HG02763 (cell line): ENCODE measurements around the gene STX1A.

Experiments used
- ATAC-seq: cut with Tn5 transposase; IDR thresholded peaks from one replicate; pipeline ENCODE4 v1.9.1; 2021; ENCODE audit warnings: mild to moderate bottlenecking, moderate library complexity; ENCODE audit not compliant: unreplicated experiment

The STX1A gene

GRCh38 chr7:73708961-73709549 lies 10.4 kb downstream of the STX1A start:
- no peak for ATAC-seq

GRCh38 chr7:73707045-73707631 lies 12.3 kb downstream of the STX1A start:
- ATAC-seq: no peak

GRCh38 chr7:73706126-73707044 lies 13.1 kb downstream of the STX1A start:
- ATAC-seq: no peak

DNA sequence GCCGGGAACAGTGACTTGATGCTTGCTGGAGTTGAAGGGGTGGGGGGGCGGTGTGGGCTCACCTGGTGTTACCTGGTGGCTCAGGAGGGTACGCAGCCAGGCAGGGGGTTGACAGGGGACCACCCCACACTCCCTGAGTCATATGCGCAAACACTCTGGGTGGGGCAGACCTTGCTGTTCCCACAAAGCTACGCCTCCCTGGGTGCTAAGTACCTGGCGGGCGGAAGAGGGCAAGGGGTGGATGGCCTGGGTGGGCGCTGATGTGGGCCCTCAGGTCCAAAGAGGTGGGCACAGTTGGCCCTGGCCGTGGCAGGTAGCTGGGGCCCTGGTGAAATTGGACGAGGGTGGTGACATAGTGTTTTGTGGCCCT lies 13.9 kb downstream of the STX1A start:
- ATAC-seq: no peak

DNA sequence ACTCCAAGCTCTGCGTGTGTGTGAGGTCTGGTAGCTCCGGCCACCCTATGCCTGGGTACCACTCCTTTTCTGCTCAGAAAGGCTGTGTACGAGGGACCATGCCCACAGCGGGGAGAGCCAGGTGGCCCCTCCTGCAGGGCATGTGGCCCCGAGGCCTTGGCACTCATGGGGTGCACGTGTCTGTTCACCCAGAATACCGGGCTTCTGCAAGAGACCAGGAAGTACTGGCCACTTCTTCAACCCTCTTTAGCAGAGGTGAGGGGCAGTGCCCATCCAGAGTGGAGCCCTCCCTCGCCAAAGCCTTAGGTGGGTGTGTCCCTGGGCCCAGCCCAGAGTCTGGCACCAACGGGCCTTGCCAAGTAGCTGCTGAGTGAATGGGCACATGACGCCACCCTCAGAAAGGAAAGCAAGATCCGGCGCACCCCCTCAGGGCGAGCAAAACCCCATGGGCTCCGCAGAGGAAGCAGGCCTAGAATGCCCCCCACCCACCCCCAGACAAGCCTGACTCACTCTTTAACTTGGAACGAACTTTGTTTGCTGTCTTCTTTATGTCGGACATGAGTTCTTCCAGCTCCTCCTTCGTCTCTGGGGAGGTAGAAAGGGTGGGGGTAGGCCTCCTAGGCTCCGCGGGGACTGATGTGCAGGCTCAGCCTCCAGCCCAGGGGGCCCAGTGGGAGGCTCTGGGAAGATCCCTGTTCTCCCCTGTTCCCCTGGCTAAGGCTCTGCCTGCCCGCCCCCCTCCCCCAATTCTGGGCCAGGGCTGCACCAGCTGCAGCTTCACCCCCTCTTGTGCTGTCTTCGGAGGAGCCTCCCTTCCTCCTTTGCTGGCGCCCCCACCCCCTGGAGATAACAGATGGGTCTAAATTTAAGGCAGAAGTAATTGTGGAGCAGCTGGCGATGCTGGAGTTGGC lies 14.6 kb downstream of the STX1A start:
- ATAC-seq: no peak

DNA sequence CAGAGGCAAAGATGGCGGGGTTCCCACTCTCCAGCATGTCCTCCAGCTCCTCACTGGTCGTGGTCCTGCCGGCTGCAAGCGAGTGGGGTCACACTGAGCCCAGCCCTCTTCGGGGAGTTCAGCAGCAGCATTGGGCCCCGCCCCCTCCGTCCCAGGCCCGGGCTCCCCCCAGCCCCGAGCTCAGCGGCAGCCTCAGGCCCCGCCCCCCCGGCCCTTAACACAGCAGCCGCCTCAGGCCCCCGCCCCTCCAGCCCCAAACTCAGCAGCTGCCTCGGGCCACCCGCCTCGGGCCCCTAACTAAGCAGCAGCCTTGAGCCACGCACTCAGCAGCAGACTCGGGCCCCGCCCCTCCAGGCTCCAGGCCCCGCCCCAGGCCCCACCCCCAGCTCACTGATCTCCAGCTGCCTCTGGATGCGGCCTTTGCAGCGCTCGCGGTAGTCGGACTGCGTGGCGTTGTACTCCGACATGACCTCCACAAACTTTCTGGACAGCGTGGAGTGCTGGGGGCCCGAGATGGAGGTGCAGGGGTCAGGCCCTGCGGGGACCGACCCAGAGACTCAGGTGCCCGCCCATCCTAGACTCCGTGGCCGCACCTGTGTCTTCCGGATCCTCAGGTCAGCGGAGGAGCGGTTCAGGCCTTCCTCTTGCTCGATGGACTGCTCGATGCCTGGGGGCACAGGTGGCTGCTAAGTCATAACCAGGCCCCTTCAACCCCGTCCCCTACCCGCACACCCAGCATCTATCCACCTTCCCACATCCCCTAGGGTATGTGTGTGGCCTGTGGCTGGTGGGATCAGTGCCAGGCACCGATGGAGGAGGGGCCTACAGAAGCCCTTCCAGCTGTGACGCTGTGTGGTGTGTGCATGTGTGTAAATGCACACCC lies 15.5 kb downstream of the STX1A start:
- ATAC-seq: no peak

DNA sequence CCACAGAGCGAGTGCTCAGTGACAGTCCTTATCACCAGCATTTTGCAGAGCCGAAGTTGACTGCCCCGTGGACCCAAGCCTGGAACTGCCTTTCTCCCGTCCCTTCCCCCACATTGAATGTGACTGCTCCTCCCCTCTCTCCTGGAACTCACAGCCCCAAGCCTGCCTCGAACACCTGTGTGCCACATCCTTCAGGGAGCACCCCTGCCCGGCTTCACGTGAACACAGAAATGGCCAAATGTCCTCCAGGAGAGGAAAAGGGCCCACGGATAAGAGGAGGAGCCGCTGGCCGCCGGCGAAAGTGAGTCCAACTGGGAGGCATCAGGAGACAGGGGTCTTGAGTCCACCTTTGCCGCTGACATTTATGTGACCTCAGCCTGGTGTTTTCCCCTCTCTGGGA lies 16.2 kb downstream of the STX1A start:
- ATAC-seq: no peak

- no peak for ATAC-seq
Observed at GRCh38 chr7:73702665-73703064, 16.8 kb downstream of the STX1A start.

DNA sequence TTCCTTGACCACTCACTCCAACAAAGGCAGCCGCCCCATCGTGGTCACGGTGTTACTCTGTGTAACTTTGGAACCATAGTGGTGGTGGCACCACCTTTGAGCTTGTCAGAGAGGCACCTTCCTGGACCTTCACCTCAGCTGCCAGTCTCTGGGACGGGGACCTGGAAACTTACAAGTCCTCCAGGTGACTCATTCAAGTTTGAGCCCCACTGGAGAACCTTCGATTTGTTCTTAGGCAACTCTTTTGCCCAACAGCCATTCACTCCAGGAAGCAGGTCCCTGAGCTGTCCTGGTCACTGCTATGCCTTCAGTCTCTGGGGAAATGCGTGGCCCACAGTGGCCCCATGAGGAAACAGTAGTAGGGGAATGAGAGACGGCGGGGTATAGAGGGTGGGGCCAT lies 17.2 kb downstream of the STX1A start:
- ATAC-seq: no peak

- ATAC-seq: no peak
Observed at GRCh38 chr7:73701357-73701995, 18.0 kb downstream of the STX1A start.

GRCh38 chr7:73700581-73701134 lies 18.8 kb downstream of the STX1A start:
- no peak for ATAC-seq

GRCh38 chr7:73700069-73700423 lies 19.4 kb downstream of the STX1A start:
- no peak for ATAC-seq

GRCh38 chr7:73699370-73700068 lies 19.9 kb downstream of the STX1A start:
- no peak for ATAC-seq

DNA sequence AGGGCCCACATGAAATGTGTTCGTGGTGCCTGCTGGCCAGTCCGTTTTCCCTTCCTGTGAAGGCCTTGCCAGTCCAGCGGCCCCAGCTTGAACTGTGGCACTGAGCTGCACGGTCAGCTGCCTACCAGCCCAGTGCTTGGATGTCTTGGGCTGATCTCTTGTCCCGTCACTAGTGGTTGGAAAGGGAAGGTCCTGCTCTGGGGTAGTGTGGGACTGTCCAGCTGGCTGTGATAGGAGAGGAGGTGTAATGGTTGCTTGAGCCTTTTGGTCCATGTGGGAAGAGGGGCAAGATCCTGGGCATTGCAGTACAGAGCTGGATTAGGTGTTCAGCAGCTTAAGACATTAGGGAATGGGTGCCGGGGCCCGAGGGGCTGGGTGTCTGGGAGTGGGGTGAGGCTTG lies 21.1 kb downstream of the STX1A start:
- ATAC-seq: no peak

DNA sequence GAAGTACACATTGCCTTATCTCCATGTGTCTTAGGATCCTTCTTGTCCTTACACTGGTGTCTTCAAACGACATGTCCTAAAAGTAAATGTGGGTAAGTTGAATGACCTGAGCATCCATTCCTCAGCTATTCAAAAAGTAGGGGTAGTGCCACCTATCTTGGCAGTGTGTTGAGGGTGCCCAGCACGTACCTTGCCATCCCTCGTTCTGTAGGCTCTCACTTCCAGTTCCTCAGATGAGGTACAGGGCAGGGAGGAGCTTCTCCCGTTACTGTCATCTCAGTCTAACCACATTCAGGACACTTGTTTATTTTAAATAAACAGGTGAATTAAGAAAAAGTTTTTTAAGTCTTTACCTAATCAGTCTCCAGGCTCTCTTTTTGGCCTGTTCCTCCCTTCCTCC lies 23.1 kb downstream of the STX1A start:
- ATAC-seq: no peak

DNA sequence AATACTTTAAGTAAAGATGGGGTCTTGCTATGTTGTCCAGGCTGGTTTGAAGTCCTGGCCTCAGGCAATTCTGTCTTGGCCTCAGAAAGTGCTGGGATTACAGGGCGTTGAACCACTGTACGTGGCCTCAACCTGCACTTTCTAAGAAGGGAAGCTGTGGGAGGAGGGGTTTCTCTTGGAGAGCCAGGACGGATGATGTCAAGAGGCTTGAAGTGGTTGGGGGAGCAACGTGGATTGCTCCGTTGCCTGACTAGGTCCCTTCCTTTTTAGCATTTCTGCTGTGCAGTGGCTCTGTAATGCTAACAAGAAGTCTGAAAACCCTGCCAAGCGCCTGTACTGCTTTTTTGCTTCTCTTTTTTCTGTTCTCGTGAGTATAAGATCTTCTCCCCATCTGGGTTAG lies 28.8 kb downstream of the STX1A start:
- no peak for ATAC-seq

GRCh38 chr7:73688288-73688687 lies 31.2 kb downstream of the STX1A start:
- no peak for ATAC-seq

DNA sequence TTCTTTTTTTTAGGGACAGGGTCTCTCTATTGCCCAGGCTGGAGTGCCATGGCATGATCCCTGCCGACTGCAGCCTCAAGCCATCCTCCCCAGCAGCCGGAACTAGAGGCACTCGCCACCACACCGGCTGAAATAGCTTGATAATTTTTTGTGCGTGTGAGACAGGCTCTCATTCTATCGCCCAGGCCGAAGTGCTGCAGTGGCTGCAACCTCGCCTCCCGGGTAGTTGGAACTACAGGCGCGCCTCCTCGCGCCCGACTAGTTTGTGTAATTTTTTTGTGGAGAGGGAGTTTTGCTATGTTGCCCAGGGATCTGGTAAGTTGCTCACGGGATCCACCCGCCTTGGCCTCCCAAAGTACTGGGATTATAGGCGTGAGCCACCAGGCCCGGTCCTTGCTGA lies 34.2 kb downstream of the STX1A start:
- ATAC-seq: no peak
